Measurements from ENCODE around the gene GATD1.

GATD1 gene

DNA sequence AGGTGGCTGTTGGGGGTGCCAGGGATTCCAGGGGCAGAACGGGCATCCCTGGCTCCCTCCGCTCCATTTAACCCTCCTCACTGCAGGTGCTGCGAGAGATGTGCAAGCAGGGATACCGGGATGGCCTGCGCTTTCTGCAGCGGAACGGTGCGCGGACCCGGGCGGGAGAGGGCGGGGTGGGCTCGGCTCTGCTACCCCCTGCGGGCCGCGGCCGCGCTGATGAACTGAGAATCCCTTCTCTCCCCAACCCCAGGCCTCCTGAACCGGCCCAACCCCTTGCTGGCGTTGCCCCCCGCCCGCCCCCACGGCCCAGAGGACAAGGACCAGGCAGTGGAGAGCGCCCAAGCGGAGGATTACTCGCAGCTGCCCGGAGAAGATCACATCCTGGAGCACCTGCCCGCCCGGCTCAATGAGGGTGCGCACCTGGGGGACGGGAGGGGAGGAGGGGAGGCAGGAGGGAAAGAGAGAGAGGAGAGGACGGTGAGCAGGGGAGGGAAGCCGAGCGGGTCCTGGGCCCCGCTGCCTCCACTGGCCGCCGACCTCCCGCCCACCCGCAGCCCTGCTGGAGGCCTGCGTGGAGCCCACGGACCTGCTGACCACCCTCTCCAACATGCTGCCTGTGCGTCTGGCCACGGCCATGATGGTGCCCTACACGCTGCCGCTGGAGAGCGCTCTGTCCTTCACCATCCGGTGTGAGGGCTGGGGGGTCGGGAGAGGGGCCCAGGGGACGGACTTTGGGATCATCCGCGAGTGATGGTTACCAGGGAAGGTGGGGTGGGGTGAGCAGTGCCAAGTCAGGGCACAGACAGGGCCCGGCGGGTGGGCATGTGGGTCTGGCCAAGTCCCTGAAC lies 46.4 kb upstream of the GATD1 start:
- TF ChIP-seq, protein P1, sequence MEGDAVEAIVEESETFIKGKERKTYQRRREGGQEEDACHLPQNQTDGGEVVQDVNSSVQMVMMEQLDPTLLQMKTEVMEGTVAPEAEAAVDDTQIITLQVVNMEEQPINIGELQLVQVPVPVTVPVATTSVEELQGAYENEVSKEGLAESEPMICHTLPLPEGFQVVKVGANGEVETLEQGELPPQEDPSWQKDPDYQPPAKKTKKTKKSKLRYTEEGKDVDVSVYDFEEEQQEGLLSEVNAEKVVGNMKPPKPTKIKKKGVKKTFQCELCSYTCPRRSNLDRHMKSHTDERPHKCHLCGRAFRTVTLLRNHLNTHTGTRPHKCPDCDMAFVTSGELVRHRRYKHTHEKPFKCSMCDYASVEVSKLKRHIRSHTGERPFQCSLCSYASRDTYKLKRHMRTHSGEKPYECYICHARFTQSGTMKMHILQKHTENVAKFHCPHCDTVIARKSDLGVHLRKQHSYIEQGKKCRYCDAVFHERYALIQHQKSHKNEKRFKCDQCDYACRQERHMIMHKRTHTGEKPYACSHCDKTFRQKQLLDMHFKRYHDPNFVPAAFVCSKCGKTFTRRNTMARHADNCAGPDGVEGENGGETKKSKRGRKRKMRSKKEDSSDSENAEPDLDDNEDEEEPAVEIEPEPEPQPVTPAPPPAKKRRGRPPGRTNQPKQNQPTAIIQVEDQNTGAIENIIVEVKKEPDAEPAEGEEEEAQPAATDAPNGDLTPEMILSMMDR (IDR thresholded peaks at IDR 0.05; ENCODE audit: extremely low read depth, missing control alignments): no peak
- no peak for DNase-seq (ENCODE audit: low spot score)

- TF ChIP-seq, protein P1 (IDR thresholded peaks at IDR 0.05; ENCODE audit: extremely low read depth, missing control alignments): no peak
- no peak for DNase-seq (ENCODE audit: low spot score)
Measured at GRCh38 chr11:821512-822371, 44.5 kb upstream of the GATD1 start.

- TF ChIP-seq, protein P1 (IDR thresholded peaks at IDR 0.05; ENCODE audit: extremely low read depth, missing control alignments): no peak
- no peak for DNase-seq (ENCODE audit: low spot score)
Measured at GRCh38 chr11:820655-821511, 43.6 kb upstream of the GATD1 start.

- peak; percentile 94 for DNase-seq (ENCODE audit: low spot score)
- TF ChIP-seq, protein P1 (IDR thresholded peaks at IDR 0.05; ENCODE audit: extremely low read depth, missing control alignments): no peak
Measured at GRCh38 chr11:819943-820649, 42.8 kb upstream of the GATD1 start.

DNA sequence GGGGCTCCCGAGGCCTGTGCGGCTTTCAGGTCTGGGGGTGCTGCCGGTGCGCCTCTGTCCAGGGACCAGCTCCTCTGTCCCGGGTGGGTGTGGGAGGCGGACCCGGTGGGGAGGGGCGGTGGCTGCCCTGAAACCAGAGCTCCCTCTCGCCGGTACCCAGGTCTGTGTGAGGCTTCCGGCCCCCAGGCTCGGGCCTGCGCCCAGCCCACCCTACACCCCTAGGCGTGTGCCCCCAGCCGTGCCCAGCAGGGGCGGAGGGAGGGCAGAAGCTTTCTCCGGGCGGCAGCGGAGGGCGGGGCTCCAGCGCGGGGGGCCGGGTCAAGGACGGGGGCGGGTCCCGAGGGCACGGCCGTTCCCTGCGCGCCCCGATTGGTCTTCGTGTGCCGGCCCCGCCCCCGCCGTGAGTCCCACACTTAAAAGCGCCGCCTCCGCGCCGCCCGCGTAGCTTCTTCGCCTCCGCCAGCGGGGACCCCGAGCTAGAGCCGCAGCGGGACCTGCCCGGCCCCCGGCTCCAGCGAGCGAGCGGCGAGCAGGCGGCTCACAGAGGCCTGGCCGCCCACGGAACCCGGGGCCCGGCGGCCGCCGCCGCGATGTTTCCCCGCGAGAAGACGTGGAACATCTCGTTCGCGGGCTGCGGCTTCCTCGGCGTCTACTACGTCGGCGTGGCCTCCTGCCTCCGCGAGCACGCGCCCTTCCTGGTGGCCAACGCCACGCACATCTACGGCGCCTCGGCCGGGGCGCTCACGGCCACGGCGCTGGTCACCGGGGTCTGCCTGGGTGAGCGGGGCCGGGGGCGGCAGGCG lies 42.0 kb upstream of the GATD1 start:
- TF ChIP-seq, protein P1 (IDR thresholded peaks at IDR 0.05; ENCODE audit: extremely low read depth, missing control alignments): no peak
- DNase-seq (ENCODE audit: low spot score): peak; percentile 97
